ENCODE measurements around the gene SLC12A9. TPM values are rescaled to one million over a fixed set of nuclear protein-coding genes. Genes with fewer than 3 reads are reported as not detected.

The SLC12A9 gene
- total RNA-seq, 1 donor from 2014 or later = 30.5 TPM

- Mint-ChIP-seq H3K9me3 (ENCODE audit: unreplicated experiment) (peaks cover 2% of the 10 kb centered on the region), H3K36me3 (ENCODE audit: low read depth, unreplicated experiment) (no peaks in the 10 kb centered on the region), H3K4me1 (ENCODE audit: low read depth, unreplicated experiment) (peaks cover 12% of the 10 kb centered on the region), H3K27me3 (ENCODE audit: low read depth, unreplicated experiment) (peaks cover 27% of the 10 kb centered on the region), H3K4me3 (ENCODE audit: unreplicated experiment) (peak overlapping the region; percentile 88), H3K27ac (ENCODE audit: unreplicated experiment) (peak overlapping the region; percentile 86)
- Histone ChIP-seq H3K4me3 (ENCODE audit: insufficient read depth, low read depth, low read length) (peak overlapping the region; percentile 29), H3K9me3 (ENCODE audit: insufficient read depth, low read depth, low read length) (no peaks in the 10 kb centered on the region), H3K79me2 (ENCODE audit: insufficient read depth, low read length) (no peaks in the 10 kb centered on the region), H3K27me3 (ENCODE audit: insufficient read depth, low read length) (peaks cover 10% of the 10 kb centered on the region), H2AFZ (ENCODE audit: low read depth, low read length) (no peak overlapping the region), H4K20me1 (ENCODE audit: insufficient read depth, low read length) (no peaks in the 10 kb centered on the region), H3K9ac (ENCODE audit: low read length) (no peak overlapping the region), H3K27ac (ENCODE audit: low read depth, low read length) (no peak overlapping the region), H3K36me3 (ENCODE audit: insufficient read depth, low read length) (no peaks in the 10 kb centered on the region), H3K4me2 (ENCODE audit: low read length) (peak overlapping the region; percentile 70), H3K4me1 (ENCODE audit: insufficient read depth, low read length) (peaks cover 16% of the 10 kb centered on the region)
- TF ChIP-seq, protein P1, sequence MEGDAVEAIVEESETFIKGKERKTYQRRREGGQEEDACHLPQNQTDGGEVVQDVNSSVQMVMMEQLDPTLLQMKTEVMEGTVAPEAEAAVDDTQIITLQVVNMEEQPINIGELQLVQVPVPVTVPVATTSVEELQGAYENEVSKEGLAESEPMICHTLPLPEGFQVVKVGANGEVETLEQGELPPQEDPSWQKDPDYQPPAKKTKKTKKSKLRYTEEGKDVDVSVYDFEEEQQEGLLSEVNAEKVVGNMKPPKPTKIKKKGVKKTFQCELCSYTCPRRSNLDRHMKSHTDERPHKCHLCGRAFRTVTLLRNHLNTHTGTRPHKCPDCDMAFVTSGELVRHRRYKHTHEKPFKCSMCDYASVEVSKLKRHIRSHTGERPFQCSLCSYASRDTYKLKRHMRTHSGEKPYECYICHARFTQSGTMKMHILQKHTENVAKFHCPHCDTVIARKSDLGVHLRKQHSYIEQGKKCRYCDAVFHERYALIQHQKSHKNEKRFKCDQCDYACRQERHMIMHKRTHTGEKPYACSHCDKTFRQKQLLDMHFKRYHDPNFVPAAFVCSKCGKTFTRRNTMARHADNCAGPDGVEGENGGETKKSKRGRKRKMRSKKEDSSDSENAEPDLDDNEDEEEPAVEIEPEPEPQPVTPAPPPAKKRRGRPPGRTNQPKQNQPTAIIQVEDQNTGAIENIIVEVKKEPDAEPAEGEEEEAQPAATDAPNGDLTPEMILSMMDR (IDR thresholded peaks at IDR 0.05; ENCODE audit: insufficient read depth, low read depth, low read length) = no peak
- peak; percentile 97 for TF ChIP-seq EZH2 (IDR thresholded peaks at IDR 0.05; ENCODE audit: insufficient read depth, low read length)
- no peak for FAIRE-seq
- DNase-seq (ENCODE audit: low read depth) = no peak
These were observed 43.6 kb downstream of the SLC12A9 start for GRCh38 chr7:100895956-100896731.

DNA sequence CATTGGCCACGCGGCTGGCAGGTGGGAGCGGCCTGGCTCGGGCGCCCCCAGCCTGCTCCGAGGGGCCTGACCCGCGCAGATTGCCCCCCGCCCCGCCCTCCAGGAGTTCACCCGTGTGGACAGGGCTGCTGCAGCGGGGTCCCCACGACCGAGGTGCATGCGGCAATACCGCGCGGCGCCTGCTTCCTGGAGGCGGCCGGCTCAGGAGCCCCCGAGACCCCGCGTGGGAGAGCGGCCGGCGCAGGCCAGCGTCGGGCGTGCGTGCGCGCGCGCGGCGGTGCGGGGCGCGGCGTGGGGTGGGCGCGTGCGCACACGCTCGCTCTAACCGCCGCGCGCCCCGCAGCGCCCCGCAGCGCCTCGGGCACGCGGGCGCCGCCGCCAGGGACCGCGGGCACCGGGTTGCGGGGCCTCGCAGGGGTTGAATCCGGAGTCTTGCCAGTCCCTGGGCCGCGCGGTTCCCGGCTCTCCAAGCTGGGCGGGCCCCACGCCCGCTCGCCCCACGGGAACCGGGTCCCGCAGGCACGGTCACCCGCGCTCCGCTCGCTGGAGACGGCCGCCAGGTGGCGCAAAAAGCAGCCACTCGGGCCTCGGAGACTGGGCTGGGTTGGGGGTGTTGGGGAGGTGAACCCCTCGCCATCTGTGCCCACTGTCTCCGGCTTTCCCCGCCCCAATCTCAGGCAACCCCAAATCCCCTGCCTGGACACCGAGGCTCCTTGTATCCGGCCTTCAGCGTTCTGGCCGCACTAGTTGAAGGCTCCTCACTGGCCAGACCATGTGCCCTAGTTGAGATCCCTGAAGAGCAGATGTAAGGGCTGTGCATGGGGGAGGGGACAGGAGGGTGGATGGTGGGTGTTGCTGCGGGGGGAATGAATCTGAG lies 44.5 kb downstream of the SLC12A9 start:
- Histone ChIP-seq H3K27me3 (ENCODE audit: insufficient read depth, low read length) (peaks cover 10% of the 10 kb centered on the region), H3K36me3 (ENCODE audit: insufficient read depth, low read length) (no peaks in the 10 kb centered on the region), H3K9ac (ENCODE audit: low read length) (no peak overlapping the region), H2AFZ (ENCODE audit: low read depth, low read length) (peak overlapping the region; percentile 41), H3K9me3 (ENCODE audit: insufficient read depth, low read depth, low read length) (no peaks in the 10 kb centered on the region), H3K79me2 (ENCODE audit: insufficient read depth, low read length) (no peaks in the 10 kb centered on the region), H4K20me1 (ENCODE audit: insufficient read depth, low read length) (no peaks in the 10 kb centered on the region), H3K4me3 (ENCODE audit: insufficient read depth, low read depth, low read length) (no peak overlapping the region), H3K4me2 (ENCODE audit: low read length) (peak overlapping the region; percentile 70), H3K4me1 (ENCODE audit: insufficient read depth, low read length) (peaks cover 8% of the 10 kb centered on the region), H3K27ac (ENCODE audit: low read depth, low read length) (no peak overlapping the region)
- Mint-ChIP-seq H3K4me3 (ENCODE audit: unreplicated experiment) (peak overlapping the region; percentile 88), H3K36me3 (ENCODE audit: low read depth, unreplicated experiment) (no peaks in the 10 kb centered on the region), H3K9me3 (ENCODE audit: unreplicated experiment) (peaks cover 2% of the 10 kb centered on the region), H3K27me3 (ENCODE audit: low read depth, unreplicated experiment) (peaks cover 27% of the 10 kb centered on the region), H3K27ac (ENCODE audit: unreplicated experiment) (no peak overlapping the region), H3K4me1 (ENCODE audit: low read depth, unreplicated experiment) (peaks cover 6% of the 10 kb centered on the region)
- no peak for FAIRE-seq
- DNase-seq (ENCODE audit: low read depth) = no peak
- TF ChIP-seq, protein P1 (IDR thresholded peaks at IDR 0.05; ENCODE audit: insufficient read depth, low read depth, low read length) = peak; percentile 43
- no peak for TF ChIP-seq EZH2 (IDR thresholded peaks at IDR 0.05; ENCODE audit: insufficient read depth, low read length)

Data from astrocyte (in vitro differentiated cells and primary cell).